ENCODE data around the gene RASSF10. TPM values are rescaled to one million over a fixed set of nuclear protein-coding genes. Genes with fewer than 3 reads are reported as not detected.

RASSF10 gene
- total RNA-seq, 2 donors from 2014 or later, result 29.1 to 30.8 TPM

DNA sequence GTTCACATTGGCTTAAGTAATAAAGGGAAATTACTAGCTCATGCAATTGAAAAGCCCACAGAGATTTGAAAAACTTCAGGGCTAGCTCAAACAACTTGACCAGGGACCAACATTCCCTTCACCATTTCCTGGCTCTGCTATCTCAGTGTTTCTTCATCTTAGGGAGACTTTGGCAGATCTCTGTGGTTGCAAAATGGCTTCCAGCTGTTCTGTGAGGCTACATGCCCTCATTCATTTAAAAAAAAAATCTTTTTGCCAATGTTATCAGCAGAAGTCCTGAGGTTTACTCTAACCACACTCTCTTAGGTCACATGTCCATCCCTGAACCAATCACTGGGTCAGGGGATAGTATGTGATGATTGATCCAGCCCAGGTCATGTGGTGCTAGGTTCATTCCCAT is 13.9 kb upstream of the RASSF10 start:
- TF ChIP-seq, protein P1, sequence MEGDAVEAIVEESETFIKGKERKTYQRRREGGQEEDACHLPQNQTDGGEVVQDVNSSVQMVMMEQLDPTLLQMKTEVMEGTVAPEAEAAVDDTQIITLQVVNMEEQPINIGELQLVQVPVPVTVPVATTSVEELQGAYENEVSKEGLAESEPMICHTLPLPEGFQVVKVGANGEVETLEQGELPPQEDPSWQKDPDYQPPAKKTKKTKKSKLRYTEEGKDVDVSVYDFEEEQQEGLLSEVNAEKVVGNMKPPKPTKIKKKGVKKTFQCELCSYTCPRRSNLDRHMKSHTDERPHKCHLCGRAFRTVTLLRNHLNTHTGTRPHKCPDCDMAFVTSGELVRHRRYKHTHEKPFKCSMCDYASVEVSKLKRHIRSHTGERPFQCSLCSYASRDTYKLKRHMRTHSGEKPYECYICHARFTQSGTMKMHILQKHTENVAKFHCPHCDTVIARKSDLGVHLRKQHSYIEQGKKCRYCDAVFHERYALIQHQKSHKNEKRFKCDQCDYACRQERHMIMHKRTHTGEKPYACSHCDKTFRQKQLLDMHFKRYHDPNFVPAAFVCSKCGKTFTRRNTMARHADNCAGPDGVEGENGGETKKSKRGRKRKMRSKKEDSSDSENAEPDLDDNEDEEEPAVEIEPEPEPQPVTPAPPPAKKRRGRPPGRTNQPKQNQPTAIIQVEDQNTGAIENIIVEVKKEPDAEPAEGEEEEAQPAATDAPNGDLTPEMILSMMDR (conservative IDR thresholded peaks at IDR 0.05), result no peak
- Mint-ChIP-seq H3K27me3 (ENCODE audit: insufficient read depth) (peaks cover 9% of the 10 kb centered on the region), H3K4me1 (peaks cover 7% of the 10 kb centered on the region), H3K36me3 (ENCODE audit: low read depth) (peaks cover 10% of the 10 kb centered on the region), H3K9me3 (peaks cover 14% of the 10 kb centered on the region), H3K4me3 (no peak overlapping the region), H3K27ac (no peak overlapping the region)
- Histone ChIP-seq H3K4me1 (ENCODE audit: control insufficient read depth, insufficient read depth, low read length) (no peaks in the 10 kb centered on the region), H3K36me3 (ENCODE audit: control insufficient read depth, insufficient read depth, low read length) (no peaks in the 10 kb centered on the region), H3K27me3 (ENCODE audit: control insufficient read depth, insufficient read depth, low read length, poor library complexity, severe bottlenecking) (peaks cover 4% of the 10 kb centered on the region), H3K27ac (ENCODE audit: low read depth, low read length) (no peak overlapping the region), H3K4me3 (ENCODE audit: low read length) (no peak overlapping the region), H3K9me3 (ENCODE audit: control insufficient read depth, low read length) (peaks cover 14% of the 10 kb centered on the region), H3K9ac (ENCODE audit: extremely low read depth, low read length, poor library complexity, severe bottlenecking) (no peak overlapping the region)
- DNase-seq, result no peak

DNA sequence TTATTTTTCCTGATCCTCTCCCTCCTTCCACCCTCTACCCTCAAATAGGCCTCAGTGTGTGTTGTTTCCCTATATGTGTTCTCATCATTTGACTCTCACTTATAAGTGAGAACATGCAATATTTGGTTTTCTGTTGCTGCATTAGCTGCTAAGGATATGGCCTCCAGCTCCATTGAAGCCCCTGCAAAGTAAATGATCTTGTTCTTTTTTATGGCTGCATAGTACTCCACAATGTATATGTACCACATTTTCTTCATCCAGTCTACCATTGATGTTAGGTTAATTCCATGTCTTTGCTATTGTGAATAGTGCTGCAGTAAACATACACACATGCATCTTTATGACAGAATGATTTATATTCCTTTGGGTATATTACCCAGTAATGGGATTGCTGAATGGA is 13.3 kb upstream of the RASSF10 start:
- peaks cover 12% of the 10 kb centered on the region for H3K36me3 Mint-ChIP-seq (ENCODE audit: low read depth)
- peaks cover 14% of the 10 kb centered on the region for H3K9me3 Mint-ChIP-seq
- DNase-seq, result no peak
- no peak overlapping the region for H3K27ac Mint-ChIP-seq
- no peak overlapping the region for H3K4me3 Mint-ChIP-seq
- H3K27me3 Mint-ChIP-seq (ENCODE audit: insufficient read depth), result peaks cover 9% of the 10 kb centered on the region
- no peak overlapping the region for H3K9ac ChIP-seq (ENCODE audit: extremely low read depth, low read length, poor library complexity, severe bottlenecking)
- peaks cover 4% of the 10 kb centered on the region for H3K27me3 ChIP-seq (ENCODE audit: control insufficient read depth, insufficient read depth, low read length, poor library complexity, severe bottlenecking)
- H3K4me1 Mint-ChIP-seq, result peaks cover 7% of the 10 kb centered on the region
- H3K4me1 ChIP-seq (ENCODE audit: control insufficient read depth, insufficient read depth, low read length), result no peaks in the 10 kb centered on the region
- no peak overlapping the region for H3K4me3 ChIP-seq (ENCODE audit: low read length)
- H3K36me3 ChIP-seq (ENCODE audit: control insufficient read depth, insufficient read depth, low read length), result no peaks in the 10 kb centered on the region
- H3K9me3 ChIP-seq (ENCODE audit: control insufficient read depth, low read length), result peaks cover 14% of the 10 kb centered on the region
- TF ChIP-seq, protein P1 (conservative IDR thresholded peaks at IDR 0.05), result no peak
- no peak overlapping the region for H3K27ac ChIP-seq (ENCODE audit: low read depth, low read length)

DNA sequence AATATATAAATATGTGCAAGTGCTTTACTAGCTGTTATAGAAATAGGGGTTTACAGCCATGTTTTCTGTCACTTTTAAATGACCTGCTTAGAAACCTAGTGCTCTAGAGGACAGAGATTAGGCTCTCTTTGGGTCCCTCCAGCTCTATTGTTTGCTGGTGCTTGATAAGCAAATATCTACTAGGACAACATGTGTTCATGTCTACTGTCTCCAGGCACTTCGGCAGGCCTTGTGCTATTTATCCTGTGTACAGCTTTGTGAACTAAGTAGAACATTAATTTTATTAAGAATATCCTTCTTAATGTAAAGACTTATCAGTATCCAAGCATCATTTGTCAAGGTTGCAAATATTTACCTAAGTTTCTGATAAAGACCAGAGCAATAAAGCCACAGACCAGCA is 11.9 kb upstream of the RASSF10 start:
- peak overlapping the region; percentile 42 for H3K4me3 ChIP-seq (ENCODE audit: low read length)
- peaks cover 9% of the 10 kb centered on the region for H3K27me3 Mint-ChIP-seq (ENCODE audit: insufficient read depth)
- TF ChIP-seq, protein P1 (conservative IDR thresholded peaks at IDR 0.05), result no peak
- no peaks in the 10 kb centered on the region for H3K4me1 ChIP-seq (ENCODE audit: control insufficient read depth, insufficient read depth, low read length)
- H3K27me3 ChIP-seq (ENCODE audit: control insufficient read depth, insufficient read depth, low read length, poor library complexity, severe bottlenecking), result peaks cover 4% of the 10 kb centered on the region
- H3K9me3 ChIP-seq (ENCODE audit: control insufficient read depth, low read length), result peaks cover 20% of the 10 kb centered on the region
- H3K9me3 Mint-ChIP-seq, result peaks cover 14% of the 10 kb centered on the region
- no peak for DNase-seq
- H3K36me3 ChIP-seq (ENCODE audit: control insufficient read depth, insufficient read depth, low read length), result no peaks in the 10 kb centered on the region
- H3K9ac ChIP-seq (ENCODE audit: extremely low read depth, low read length, poor library complexity, severe bottlenecking), result no peak overlapping the region
- peaks cover 18% of the 10 kb centered on the region for H3K36me3 Mint-ChIP-seq (ENCODE audit: low read depth)
- no peak overlapping the region for H3K27ac ChIP-seq (ENCODE audit: low read depth, low read length)
- H3K27ac Mint-ChIP-seq, result no peak overlapping the region
- H3K4me3 Mint-ChIP-seq, result no peak overlapping the region
- 89% methylated on average over 1 of the region's 1 CpG; no CpG with 5 or more reads in 1 of the 2 experiments for WGBS, 2 experiments (ENCODE audit: insufficient coverage in 1 of 2, insufficient read length in 1 of 2)
- H3K4me1 Mint-ChIP-seq, result peaks cover 7% of the 10 kb centered on the region
